IMR-90 (cell line): Measurements from ENCODE around the gene CAMTA1. TPM values are rescaled to one million over a fixed set of nuclear protein-coding genes. Genes with fewer than 3 reads are reported as not detected.

Experiments
- ATAC-seq: fragments of 200-7000 bp; cut with Tn5 transposase; 2 replicates; pipeline ENCODE4 v1.9.1; 2020; ENCODE audit warnings: low read depth, mild to moderate bottlenecking, moderate library complexity
- BruUV-seq: library from RNA; stranded (reverse); fragments of 400-500 nt; replicated peaks from 2 replicates; lab custom pipeline; 2021; lab: Mats Ljungman, UMichigan
- CTCF ChIA-PET: fragments of 300-600 bp; formaldehyde crosslinking; extraction: SDS; loops from one replicate; lab custom pipeline; 2021; ENCODE audit warnings: antibody characterized with exemption; lab: Yijun Ruan, JAX
- POLR2A ChIA-PET: fragments of 300-600 bp; sonication (Branson Sonifier 250); formaldehyde crosslinking; loops from one replicate; lab custom pipeline; 2022; ENCODE audit warnings: antibody characterized with exemption; ENCODE audit not compliant: unreplicated experiment; lab: Charles Lee
- DNase-seq: peaks from one replicate; pipeline ENCODE4 v3.0.0; 2013
- H2AFZ ChIP-seq: replicated peaks from 2 replicates; pipeline ENCODE3; 2013; ENCODE audit warnings: low read length, mild to moderate bottlenecking; ENCODE audit not compliant: poor library complexity
- H2AK5ac ChIP-seq: 2 replicates; pipeline ENCODE4 v1.6.1; 2013; ENCODE audit warnings: low read depth, low read length, inconsistent platforms
- H2AK9ac ChIP-seq: replicated peaks from 2 replicates; pipeline ENCODE3; 2013; ENCODE audit warnings: mild to moderate bottlenecking, low read depth, low read length, moderate library complexity; ENCODE audit not compliant: poor library complexity
- H2BK120ac ChIP-seq: 2 replicates; pipeline ENCODE4 v1.6.1; 2013; ENCODE audit warnings: low read depth, low read length, inconsistent platforms
- H2BK15ac ChIP-seq: 3 replicates; pipeline ENCODE4 v1.6.1; 2013; ENCODE audit warnings: low read depth, low read length, inconsistent platforms
- H2BK20ac ChIP-seq: 2 replicates; pipeline ENCODE4 v1.6.1; 2013; ENCODE audit warnings: low read depth, mild to moderate bottlenecking, inconsistent platforms, low read length, moderate library complexity
- H2BK5ac ChIP-seq: 2 replicates; pipeline ENCODE4 v1.6.1; 2013; ENCODE audit warnings: mild to moderate bottlenecking, low read depth, low read length, inconsistent platforms; ENCODE audit not compliant: poor library complexity, severe bottlenecking
- H3K14ac ChIP-seq: replicated peaks from 2 replicates; pipeline ENCODE4 v1.6.1; 2013; ENCODE audit warnings: low read depth, low read length, inconsistent platforms
- H3K18ac ChIP-seq: 2 replicates; pipeline ENCODE4 v1.6.1; 2013; ENCODE audit warnings: low read depth, low read length, control low read depth
- H3K23ac ChIP-seq: 2 replicates; pipeline ENCODE4 v1.6.1; 2013; ENCODE audit warnings: low read depth, low read length, inconsistent platforms
- H3K27ac ChIP-seq: 2 replicates; pipeline ENCODE4 v1.5.1; 2013; ENCODE audit warnings: mild to moderate bottlenecking, control low read depth, low read length; ENCODE audit not compliant: insufficient read depth
- H3K27me3 ChIP-seq: 2 replicates; pipeline ENCODE4 v1.6.1; 2013; ENCODE audit warnings: low read length; ENCODE audit not compliant: control insufficient read depth, insufficient read depth
- H3K36me3 ChIP-seq: 2 replicates; pipeline ENCODE4 v1.6.1; 2013; ENCODE audit warnings: low read length, mixed read lengths; ENCODE audit not compliant: control insufficient read depth, insufficient read depth
- H3K4ac ChIP-seq: 2 replicates; pipeline ENCODE4 v1.6.1; 2013; ENCODE audit warnings: low read depth, low read length, inconsistent platforms
- H3K4me1 ChIP-seq: 2 replicates; pipeline ENCODE4 v1.6.1; 2013; ENCODE audit warnings: low read length, mixed read lengths; ENCODE audit not compliant: control insufficient read depth, insufficient read depth
- H3K4me2 ChIP-seq: 2 replicates; pipeline ENCODE4 v1.6.1; 2013; ENCODE audit warnings: low read depth, mild to moderate bottlenecking, control low read depth, low read length, moderate library complexity
- H3K4me3 ChIP-seq: 2 replicates; pipeline ENCODE4 v1.5.1; 2013; ENCODE audit warnings: low read depth, mild to moderate bottlenecking, control low read depth, low read length, moderate library complexity; ENCODE audit not compliant: insufficient read depth
- H3K56ac ChIP-seq: 2 replicates; pipeline ENCODE4 v1.6.1; 2013; ENCODE audit warnings: low read length, inconsistent platforms; ENCODE audit not compliant: insufficient read depth; ENCODE audit errors: extremely low read depth
- H3K79me1 ChIP-seq, 2 experiments: 2 replicates each; pipeline ENCODE4 v1.6.1; 2013; ENCODE audit warnings: low read length in 2 of 2, inconsistent platforms in 1 of 2, low read depth in 1 of 2
- H3K9ac ChIP-seq: 2 replicates; pipeline ENCODE4 v1.6.1; 2013; ENCODE audit warnings: low read depth, low read length, control low read depth
- H3K9me1 ChIP-seq: 2 replicates; pipeline ENCODE4 v1.6.1; 2013; ENCODE audit warnings: low read length, inconsistent platforms; ENCODE audit not compliant: insufficient read depth
- H3K9me3 ChIP-seq: 2 replicates; pipeline ENCODE4 v1.6.1; 2013; ENCODE audit warnings: low read length; ENCODE audit not compliant: control insufficient read depth, insufficient read depth
- H4K20me1 ChIP-seq: 2 replicates; pipeline ENCODE4 v1.6.1; 2013; ENCODE audit warnings: low read length, inconsistent platforms; ENCODE audit not compliant: insufficient read depth
- H4K5ac ChIP-seq: 2 replicates; pipeline ENCODE4 v1.6.1; 2013; ENCODE audit warnings: mild to moderate bottlenecking, low read depth, low read length, control low read depth
- H4K8ac ChIP-seq, 2 experiments: 2 replicates each; pipeline ENCODE4 v1.6.1; 2013; ENCODE audit warnings: low read depth in 2 of 2, low read length in 2 of 2, control low read depth in 1 of 2, inconsistent platforms in 1 of 2
- H4K91ac ChIP-seq: 2 replicates; pipeline ENCODE4 v1.6.1; 2013; ENCODE audit warnings: low read depth, low read length, inconsistent platforms; ENCODE audit not compliant: insufficient read depth
- BHLHE40 ChIP-seq: fragments of 150-350 bp; IDR thresholded peaks from 2 replicates; pipeline ENCODE4 v1.6.1; 2016; ENCODE audit warnings: mild to moderate bottlenecking, low read depth, low read length
- CTCF ChIP-seq: conservative IDR thresholded peaks from 2 replicates; pipeline ENCODE4 v1.5.1; 2012; ENCODE audit warnings: mild to moderate bottlenecking, low read depth, low read length, improper control_type of control experiment
- FOS ChIP-seq: fragments of 150-350 bp; IDR thresholded peaks from 2 replicates; pipeline ENCODE4 v1.6.1; 2016; ENCODE audit warnings: low read depth, low read length
- MAFK ChIP-seq: IDR thresholded peaks from 2 replicates; pipeline ENCODE4 v1.6.1; 2012; ENCODE audit warnings: low read depth, low read length, improper control_type of control experiment
- NFE2L2 ChIP-seq: fragments of 150-350 bp; IDR thresholded peaks from 2 replicates; pipeline ENCODE4 v1.6.1; 2016; ENCODE audit warnings: low read depth, mild to moderate bottlenecking, low read length
- RAD21 ChIP-seq: IDR thresholded peaks from 2 replicates; pipeline ENCODE4 v1.6.1; 2012; ENCODE audit warnings: low read length, improper control_type of control experiment
- RFX5 ChIP-seq: IDR thresholded peaks from 2 replicates; pipeline ENCODE4 v1.8.0; 2012; ENCODE audit warnings: low read depth, mild to moderate bottlenecking, low read length, moderate library complexity
- SMC3 ChIP-seq: fragments of 150-350 bp; IDR thresholded peaks from 2 replicates; pipeline ENCODE4 v1.6.1; 2016; ENCODE audit warnings: low read depth, mild to moderate bottlenecking, antibody characterized with exemption, low read length, moderate library complexity
- USF2 ChIP-seq: fragments of 150-350 bp; IDR thresholded peaks from 2 replicates; pipeline ENCODE4 v1.6.1; 2017; ENCODE audit warnings: mild to moderate bottlenecking, antibody characterized with exemption, low read length, low read depth
- WGBS, 2 experiments: methylation state at CpG; one replicate each; pipeline versions ENCODE4 v1.1.5 to v1.1.7; 2013; ENCODE audit warnings: missing lambda C conversion rate in 2 of 2; ENCODE audit not compliant: insufficient read length in 1 of 2; ENCODE audit errors: extremely low coverage in 2 of 2; 5-methylcytosine and 5-hydroxymethylcytosine counted together
- dilution Hi-C: fragments of 300-500 bp; cut with HindIII; formaldehyde crosslinking; loops from one replicate; pipeline ENCODE4 v1.14.3; 2018; ENCODE audit warnings: low sequenced_read_pairs; ENCODE audit not compliant: unreplicated experiment
- in situ Hi-C: fragments of 300-500 bp; cut with MboI; formaldehyde crosslinking; loops from 3 replicates; pipeline ENCODE4 v1.14.3; 2019; ENCODE audit warnings: low sequenced_read_pairs, inconsistent platforms, mixed read lengths
- intact Hi-C: fragments of 100-400 bp; cut with micrococcal nuclease; formaldehyde crosslinking; loops from 2 replicates; pipeline ENCODE4 v1.10.0; 2022
- polyA plus RNA-seq, 3 experiments: library from polyadenylated mRNA; depleted of rRNA; stranded (reverse); fragments of >200 nt; gene quantifications; 2 replicates each; pipeline ENCODE4 v1.2.3, GENCODE V29; 2012; ENCODE audit warnings: low replicate concordance in 1 of 3
- total RNA-seq: library from RNA; depleted of rRNA; stranded (reverse); fragments of >200 nt; gene quantifications from 2 replicates; pipeline ENCODE4 v1.2.3, GENCODE V29; 2012

CAMTA1 gene
- total and polyA plus RNA-seq, 2 of the 4 experiments (the other 2 are of a cell fraction), result 35.5 to 74.3 TPM

- Histone ChIP-seq H3K23ac (no peak overlapping the region), H2BK120ac (no peak overlapping the region), H3K27me3 (peaks cover 6% of the 10 kb centered on the region), H4K5ac (no peak overlapping the region), H3K4me1 (no peaks in the 10 kb centered on the region), H2BK20ac (no peak overlapping the region), H2AFZ (no peak overlapping the region), H4K8ac (no peak overlapping the region), H3K56ac (no peak overlapping the region), H4K20me1 (no peaks in the 10 kb centered on the region), H3K79me1 (no peaks in the 10 kb centered on the region), H2AK5ac (no peak overlapping the region), H3K4me2 (no peak overlapping the region), H3K9me1 (no peaks in the 10 kb centered on the region), H3K9me3 (no peaks in the 10 kb centered on the region), H3K36me3 (no peaks in the 10 kb centered on the region), H3K14ac (no peak overlapping the region), H2BK15ac (no peak overlapping the region), H3K27ac (no peak overlapping the region), H2BK5ac (no peak overlapping the region), H3K4me3 (no peak overlapping the region), H3K4ac (no peak overlapping the region), H2AK9ac (no peak overlapping the region), H3K9ac (no peak overlapping the region), H3K18ac (no peak overlapping the region), H4K91ac (no peak overlapping the region)
- in situ Hi-C loops, result no loop called here
- ATAC-seq (no peak), DNase-seq (no peak)
- 97% methylated on average over 4 of the region's 10 CpGs; no CpG with 5 or more reads in 1 of the 2 experiments for WGBS, 2 experiments
- dilution Hi-C loops, result no loop called here
- BruUV-seq, result no TSS peak
- no peak for TF ChIP-seq MAFK
- TF ChIP-seq FOS, result no peak
- no peak for TF ChIP-seq BHLHE40
- TF ChIP-seq RAD21, result no peak
- TF ChIP-seq USF2, result no peak
- no peak for TF ChIP-seq NFE2L2
- no peak for TF ChIP-seq RFX5
- TF ChIP-seq SMC3, result no peak
- no peak for TF ChIP-seq CTCF
- POLR2A ChIA-PET, result no interaction called here
- CTCF ChIA-PET, result no interaction called here
- intact Hi-C loops, result no loop called here
Observed at GRCh38 chr1:7517611-7518330, 732.5 kb downstream of the CAMTA1 start.
